Eye (tissue), 1 donor: Measurements from ENCODE around the gene SMR3B.
A peak's percentile ranks its signal among the peaks of the same experiment; 100 is the strongest.

ENCODE experiments used
- DNase-seq: peaks from one replicate; pipeline ENCODE4 v3.0.0-alpha.2; 2015

SMR3B gene

GRCh38 chr4:70382691-70383181, at the start of gene SMR3B:
TSS of gene SMR3B (plus strand) at chr4:70383131. CDS start at chr4:70384511, 1,380 bp downstream.
- DNase-seq, result no peak

GRCh38 chr4:70334681-70335080, 48.2 kb upstream of the SMR3B start, which contains the start of gene CABS1:
TSS of gene CABS1 (plus strand) at chr4:70334981. CDS start at chr4:70335040, 59 bp downstream.
- no peak for DNase-seq

GRCh38 chr4:70336043-70336442, 46.9 kb upstream of the SMR3B start:
- DNase-seq, result no peak

- DNase-seq, result no peak
These were observed 45.0 kb upstream of the SMR3B start for GRCh38 chr4:70337886-70338420.

GRCh38 chr4:70356185-70356584, 26.7 kb upstream of the SMR3B start:
- DNase-seq, result no peak

- DNase-seq, result no peak
These were observed 23.7 kb upstream of the SMR3B start for GRCh38 chr4:70359115-70359661.

GRCh38 chr4:70360460-70360859, 22.5 kb upstream of the SMR3B start, which contains the start of gene SMR3A:
TSS of gene SMR3A (plus strand) at chr4:70360760. CDS start at chr4:70362116, 1,356 bp downstream.
- no peak for DNase-seq

- no peak for DNase-seq
These were observed 18.9 kb upstream of the SMR3B start for GRCh38 chr4:70364002-70364401.

GRCh38 chr4:70365479-70365878, 17.5 kb upstream of the SMR3B start:
- DNase-seq, result peak; percentile 70

- no peak for DNase-seq
These were observed 15.1 kb upstream of the SMR3B start for GRCh38 chr4:70367813-70368212.

- DNase-seq, result no peak
These were observed 10.9 kb upstream of the SMR3B start for GRCh38 chr4:70371987-70372386.

GRCh38 chr4:70372760-70373159, 10.2 kb upstream of the SMR3B start:
- DNase-seq, result no peak

- DNase-seq, result no peak
These were observed 2.4 kb upstream of the SMR3B start for GRCh38 chr4:70380578-70380977.

- DNase-seq, result no peak
These were observed 9.3 kb downstream of the SMR3B start for GRCh38 chr4:70392057-70392776.

GRCh38 chr4:70397580-70397979, 14.6 kb downstream of the SMR3B start, which contains the start of gene OPRPN:
TSS of gene OPRPN (plus strand) at chr4:70397940. CDS start at chr4:70399286, 1,346 bp downstream.
- DNase-seq, result no peak

- no peak for DNase-seq
These were observed 16.4 kb downstream of the SMR3B start for GRCh38 chr4:70399319-70399718.

GRCh38 chr4:70402762-70403161, 19.8 kb downstream of the SMR3B start:
- DNase-seq, result no peak

- DNase-seq, result no peak
These were observed 22.8 kb downstream of the SMR3B start for GRCh38 chr4:70405765-70406164.

GRCh38 chr4:70425306-70425705, 42.4 kb downstream of the SMR3B start:
- DNase-seq, result no peak

- DNase-seq, result no peak
These were observed 43.9 kb downstream of the SMR3B start for GRCh38 chr4:70426789-70427188.

GRCh38 chr4:70437197-70437596, 54.3 kb downstream of the SMR3B start:
- no peak for DNase-seq
